Kidney tubule cell (primary cell): ENCODE data around the gene KRT9.
"Not testable (repeated sequence)": the region's sequence is repeated elsewhere in the genome, so short reads cannot be mapped to it uniquely, and the experiment has no call there.

Experiments used
- DNase-seq: peaks from one replicate; pipeline ENCODE4 v3.0.0-alpha.2; 2018; ENCODE audit warnings: low spot score

The KRT9 gene, protein sequence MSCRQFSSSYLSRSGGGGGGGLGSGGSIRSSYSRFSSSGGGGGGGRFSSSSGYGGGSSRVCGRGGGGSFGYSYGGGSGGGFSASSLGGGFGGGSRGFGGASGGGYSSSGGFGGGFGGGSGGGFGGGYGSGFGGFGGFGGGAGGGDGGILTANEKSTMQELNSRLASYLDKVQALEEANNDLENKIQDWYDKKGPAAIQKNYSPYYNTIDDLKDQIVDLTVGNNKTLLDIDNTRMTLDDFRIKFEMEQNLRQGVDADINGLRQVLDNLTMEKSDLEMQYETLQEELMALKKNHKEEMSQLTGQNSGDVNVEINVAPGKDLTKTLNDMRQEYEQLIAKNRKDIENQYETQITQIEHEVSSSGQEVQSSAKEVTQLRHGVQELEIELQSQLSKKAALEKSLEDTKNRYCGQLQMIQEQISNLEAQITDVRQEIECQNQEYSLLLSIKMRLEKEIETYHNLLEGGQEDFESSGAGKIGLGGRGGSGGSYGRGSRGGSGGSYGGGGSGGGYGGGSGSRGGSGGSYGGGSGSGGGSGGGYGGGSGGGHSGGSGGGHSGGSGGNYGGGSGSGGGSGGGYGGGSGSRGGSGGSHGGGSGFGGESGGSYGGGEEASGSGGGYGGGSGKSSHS

DNA sequence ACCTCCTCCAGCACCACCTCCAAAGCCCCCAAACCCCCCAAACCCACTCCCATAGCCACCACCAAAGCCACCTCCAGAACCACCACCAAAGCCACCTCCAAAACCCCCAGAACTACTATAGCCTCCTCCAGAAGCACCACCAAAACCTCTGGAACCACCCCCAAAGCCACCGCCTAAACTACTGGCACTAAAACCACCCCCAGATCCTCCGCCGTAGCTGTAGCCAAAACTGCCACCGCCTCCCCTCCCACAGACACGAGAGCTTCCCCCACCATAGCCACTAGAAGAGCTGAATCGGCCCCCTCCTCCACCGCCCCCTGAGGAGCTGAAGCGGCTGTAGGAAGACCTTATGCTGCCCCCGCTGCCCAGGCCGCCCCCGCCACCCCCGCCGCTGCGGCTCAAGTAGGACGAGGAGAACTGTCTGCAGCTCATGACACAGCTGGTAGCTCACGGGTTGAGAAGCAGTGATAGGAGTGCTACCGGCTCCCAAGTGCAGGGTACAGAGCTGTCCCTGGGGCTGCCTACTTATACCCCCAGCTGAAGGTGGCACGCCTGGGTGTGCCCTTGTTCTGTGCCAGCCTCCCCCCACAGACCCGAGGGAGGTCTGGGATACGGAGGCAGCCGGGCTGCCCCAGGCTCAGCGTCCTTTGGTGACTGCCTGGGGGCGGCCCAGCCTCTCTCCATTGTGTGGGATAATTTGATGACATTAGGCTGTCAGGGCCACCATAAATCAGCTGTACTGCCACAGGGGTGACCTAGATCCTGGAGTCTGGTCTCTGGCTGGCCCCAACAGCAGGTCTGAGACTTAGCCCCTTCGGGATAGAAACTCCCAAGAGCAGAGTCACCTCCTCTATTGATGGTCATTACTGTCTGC lies at the start of gene KRT9:
TSS of gene KRT9 (minus strand) at position 499 of the 874 bp plus-strand sequence. CDS start at position 432, 67 bp downstream.
- no peak for DNase-seq

DNA sequence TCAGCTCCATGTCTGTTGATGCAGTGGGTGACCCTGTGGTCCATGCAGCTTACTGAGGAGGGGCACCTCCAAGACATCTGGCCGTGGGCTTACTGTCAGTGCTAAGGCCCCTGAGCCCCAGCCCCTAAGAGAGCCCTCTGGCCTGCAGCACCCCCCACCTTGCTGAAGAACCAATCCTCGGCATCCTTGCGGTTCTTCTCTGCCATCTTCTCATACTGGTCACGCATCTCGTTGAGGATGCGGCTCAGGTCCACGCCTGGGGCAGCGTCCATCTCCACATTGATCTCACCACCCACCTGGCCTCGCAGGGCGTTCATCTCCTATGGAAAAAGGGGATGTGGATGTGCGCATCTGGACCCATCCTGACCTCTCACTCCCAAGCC lies 49.6 kb upstream of the KRT9 start:
- DNase-seq = not testable (repeated sequence)

DNA sequence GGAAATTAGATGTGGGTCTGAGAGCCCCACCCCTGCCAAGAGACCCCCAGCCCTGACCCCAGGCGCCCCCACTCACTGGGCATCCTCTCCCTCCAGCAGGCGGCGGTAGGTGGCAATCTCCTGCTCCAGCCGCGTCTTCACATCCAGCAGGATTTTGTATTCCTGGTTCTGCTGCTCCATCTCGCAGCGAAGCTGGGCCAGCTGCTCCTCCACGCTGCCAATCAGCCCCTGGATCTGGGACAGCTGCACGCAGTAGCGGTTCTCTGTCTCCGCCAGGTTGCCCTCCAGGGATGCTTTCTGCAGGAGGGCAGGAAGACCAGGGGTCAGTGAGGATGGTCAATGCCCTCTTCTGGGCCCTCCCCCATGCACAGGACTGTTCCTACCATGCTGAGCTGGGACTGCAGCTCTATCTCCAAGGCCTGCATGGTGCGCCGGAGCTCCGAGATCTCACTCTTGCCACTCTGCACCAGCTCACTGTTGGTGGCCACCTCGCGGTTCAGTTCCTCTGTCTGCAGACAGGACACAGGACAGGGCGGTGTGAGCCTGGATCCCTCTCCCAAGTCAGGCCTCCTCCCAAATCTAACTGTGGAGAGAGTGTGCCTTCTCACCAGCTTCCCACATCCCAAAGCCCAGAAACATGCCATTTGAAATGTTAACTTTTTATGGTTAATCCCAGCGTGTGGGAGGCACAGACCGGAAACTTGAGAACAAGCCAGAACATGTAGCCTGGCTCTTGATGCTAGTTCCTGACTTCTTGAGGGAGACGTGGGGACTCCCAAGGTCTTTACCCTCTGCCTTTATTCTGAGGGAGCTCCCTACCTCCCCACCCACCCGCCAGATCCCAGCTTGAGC lies 49.0 kb upstream of the KRT9 start:
- DNase-seq = no peak

DNA sequence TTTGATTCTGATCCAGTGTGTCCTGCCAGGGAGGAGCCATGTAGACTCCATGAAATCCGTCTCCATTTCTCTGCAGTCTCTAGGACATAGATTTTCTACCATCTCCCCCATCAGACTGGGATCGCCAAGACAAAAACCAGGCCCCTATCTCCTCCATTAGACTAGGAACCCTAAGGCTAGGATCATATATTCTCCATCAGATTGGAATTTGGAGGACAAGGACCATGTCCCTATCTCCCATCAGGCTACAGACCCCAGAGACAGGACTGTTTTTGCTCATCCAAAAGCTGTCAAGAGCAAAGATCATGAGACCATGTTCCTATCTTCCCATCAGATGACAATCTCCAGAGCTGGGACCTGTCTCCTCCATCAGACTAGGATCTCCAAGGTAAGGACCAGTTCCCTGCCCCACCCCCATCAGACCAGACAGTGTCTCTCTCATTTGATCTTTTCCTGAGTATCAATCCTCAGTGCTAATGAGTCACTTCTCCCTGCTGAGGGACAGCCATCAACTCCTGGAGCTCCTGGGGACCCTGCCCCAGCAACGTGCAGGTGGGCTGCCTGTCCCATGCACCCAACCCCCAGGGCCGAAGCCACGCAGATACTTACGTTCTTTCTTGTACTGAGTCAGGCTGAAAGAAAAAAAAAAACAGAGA lies 48.2 kb upstream of the KRT9 start:
- not testable (repeated sequence) for DNase-seq

DNA sequence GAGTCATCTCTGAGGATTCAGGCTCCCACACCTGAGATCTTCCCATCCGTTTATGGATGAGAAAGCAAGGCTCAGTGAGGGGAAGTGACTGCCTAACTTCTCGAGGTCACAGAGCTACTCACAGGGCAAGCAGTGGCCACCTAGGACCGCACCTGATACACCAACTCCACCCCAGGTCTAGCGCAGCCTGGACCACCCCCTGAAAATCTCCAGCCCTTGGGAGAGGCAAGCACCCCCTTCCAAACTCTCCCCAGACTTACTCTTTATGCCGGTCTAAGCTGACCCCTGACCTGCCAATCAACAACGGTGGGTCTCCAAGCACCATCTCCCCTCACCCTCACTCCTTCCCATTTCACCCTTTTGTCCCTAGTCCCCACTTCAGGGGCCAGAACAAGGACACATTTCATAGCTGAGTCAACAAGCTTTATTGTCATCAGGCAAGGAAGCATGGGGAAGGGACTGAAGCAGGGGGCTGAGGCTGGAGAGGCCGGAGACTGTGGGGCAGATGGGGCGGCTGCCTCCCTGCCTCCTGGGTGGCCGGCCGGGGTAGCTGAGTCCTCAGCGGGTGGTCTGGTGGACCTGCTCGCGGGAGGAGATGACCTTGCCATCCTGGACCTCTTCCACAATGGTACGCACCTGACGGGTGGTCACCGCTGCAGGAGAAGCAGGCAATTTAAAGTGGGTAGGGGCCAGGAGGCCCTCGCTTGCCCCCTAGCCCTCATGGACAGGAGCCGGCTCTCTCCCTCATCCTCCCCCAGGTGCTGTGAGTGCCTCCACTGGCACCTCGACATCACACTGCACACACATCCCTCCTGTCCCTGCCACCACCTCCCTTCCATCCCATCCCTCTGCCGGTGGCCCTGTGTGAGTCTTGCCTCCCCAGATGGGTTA lies 47.4 kb upstream of the KRT9 start:
- DNase-seq = peak; percentile 56

DNA sequence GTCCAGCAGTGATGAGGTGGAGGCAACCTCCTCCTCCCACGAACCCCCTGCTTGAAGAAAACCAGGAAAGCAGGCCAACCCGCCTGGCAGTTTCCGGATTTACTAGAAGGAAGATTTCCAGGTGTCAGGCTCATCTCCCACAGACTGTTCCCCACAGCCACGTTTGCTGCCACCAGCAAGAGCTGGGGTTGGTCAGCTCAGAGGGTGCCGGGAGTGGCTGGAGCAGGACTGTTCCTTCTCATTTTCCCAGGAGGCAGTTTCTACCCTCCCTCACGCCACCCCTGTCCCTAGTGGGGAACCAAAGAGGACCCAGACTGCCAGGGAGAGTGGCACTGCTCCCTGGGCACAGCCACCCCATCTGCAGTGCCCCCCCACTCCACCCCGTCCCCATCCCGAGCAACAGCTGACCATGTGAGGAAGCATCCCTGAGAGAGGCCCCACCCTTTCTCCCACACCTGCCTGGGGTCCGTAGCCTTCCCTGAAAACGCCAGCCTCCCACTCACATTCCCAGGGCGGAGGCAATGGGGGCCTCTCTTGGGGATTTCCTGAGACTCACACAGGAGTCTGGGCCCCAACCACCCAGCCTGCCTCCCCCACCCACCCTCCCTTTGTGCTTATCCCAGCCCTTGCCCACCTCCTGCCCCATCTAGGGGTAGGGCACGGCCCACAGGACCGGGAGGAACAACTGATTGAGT lies 46.6 kb upstream of the KRT9 start:
- no peak for DNase-seq

DNA sequence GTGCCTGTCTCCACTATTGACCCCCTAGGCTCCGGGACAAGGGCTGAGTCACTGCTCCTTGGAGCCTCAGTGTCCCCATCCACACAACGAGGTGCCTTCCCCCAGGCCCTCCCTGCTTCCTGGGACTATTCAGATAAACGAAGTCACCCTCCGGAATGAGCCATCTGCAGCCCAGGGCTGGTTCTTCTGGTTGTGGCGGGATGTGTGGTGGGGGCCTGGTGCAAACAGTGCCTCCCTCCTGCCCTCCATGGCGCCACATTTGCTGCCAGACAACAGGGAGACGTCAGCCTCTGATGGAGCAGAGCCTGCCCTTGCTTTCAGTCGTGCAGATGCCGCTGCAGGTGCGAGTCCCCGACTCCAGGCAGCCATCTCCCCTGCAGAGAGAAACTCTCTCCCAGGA lies 45.8 kb upstream of the KRT9 start:
- no peak for DNase-seq

DNA sequence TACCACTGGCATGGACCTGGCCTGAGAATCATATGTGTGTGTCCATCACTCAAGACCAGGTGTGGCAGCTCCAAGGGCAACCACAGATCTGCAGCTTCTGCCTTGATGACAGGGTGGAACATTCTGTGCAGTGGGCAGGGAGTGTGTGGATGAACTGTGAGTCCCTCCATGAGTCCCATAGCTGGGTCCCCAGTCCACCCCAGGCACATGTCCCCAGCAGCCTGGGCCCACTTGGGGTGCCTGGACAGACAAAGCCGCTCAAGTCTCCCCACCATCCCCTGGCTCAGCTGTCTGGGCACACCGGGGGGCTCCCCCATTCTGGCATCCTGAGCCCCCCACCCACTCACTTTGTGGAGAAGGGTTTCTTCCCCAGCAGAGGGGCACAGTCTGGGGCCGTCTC lies 45.3 kb upstream of the KRT9 start:
- DNase-seq = no peak

DNA sequence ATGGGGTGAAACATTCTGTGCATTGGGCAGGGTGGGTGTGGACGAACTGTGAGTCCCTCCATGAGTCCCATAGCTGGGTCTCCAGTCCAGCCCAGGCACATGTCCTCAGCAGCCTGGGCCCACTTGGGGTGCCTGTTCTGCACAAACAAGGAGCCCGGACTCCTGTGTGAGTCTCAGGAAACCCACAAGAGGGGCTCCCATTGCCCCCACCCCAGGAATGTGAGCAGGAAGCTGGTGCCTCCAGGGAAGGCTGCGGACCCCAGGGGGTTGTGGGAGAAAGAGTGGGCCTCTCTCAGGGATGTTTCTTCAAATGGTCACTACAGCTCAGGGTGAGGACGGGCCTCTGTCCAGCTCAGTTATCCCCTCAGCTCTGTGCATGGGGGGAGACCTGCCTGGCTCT lies 44.6 kb upstream of the KRT9 start:
- not testable (repeated sequence) for DNase-seq

DNA sequence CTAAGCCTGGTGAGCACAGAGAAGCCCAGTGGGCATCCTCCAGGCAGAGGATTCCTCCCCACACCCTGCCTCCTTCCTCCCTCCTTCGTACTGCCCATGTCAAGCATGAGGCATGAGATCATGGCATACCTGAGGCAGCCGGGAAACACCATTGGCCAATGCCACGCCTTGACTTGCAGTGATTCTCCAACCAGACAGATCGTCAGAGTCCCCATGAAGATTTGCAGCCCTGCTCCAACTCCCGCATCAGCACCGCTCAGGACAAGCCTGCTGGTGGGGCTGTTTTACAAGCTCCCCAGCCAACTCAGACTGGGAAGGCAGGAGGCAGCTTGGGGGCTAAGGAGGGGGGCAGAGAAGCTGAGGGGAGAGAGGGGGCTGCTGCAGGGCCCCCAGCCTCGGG lies 43.6 kb upstream of the KRT9 start:
- peak; percentile 79 for DNase-seq

DNA sequence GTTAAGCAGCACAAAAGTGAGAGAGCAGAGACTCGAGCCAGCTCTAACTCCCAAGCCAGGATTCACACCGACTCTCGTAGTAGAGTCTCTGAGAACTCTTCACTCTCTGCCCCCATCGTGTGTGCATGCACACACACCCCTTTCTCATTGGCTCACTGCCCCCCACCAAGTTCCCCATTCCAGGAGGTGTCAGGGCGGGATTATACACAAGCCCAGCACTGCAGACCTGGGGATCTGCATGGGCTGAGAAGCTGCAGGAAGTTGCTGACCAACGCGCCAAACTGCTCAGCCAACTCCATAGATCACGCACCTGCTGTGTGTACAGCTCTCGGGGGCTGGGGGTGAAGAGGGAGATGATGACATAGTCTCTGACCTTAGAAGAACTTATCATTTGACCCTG lies 42.9 kb upstream of the KRT9 start:
- not testable (repeated sequence) for DNase-seq

DNA sequence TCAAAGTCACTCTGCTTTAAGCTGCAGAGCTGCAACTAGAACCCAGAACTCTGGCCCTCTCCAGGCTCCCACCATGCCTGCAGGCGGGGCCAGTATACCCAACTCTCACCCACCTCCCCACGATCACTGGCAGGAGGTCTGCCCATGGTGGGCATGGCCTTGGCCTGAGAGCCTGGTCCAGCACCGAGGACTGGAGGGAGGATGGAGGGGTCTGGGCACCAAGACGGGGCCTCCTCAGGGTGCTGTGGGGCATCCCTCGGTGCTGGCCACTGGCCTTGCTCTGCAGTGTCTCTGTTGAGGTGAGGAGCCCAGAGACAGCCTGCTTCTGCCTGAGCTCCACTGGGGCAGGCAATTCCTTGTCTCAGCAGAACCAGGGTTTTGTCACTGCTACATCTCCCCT lies 42.2 kb upstream of the KRT9 start:
- no peak for DNase-seq

DNA sequence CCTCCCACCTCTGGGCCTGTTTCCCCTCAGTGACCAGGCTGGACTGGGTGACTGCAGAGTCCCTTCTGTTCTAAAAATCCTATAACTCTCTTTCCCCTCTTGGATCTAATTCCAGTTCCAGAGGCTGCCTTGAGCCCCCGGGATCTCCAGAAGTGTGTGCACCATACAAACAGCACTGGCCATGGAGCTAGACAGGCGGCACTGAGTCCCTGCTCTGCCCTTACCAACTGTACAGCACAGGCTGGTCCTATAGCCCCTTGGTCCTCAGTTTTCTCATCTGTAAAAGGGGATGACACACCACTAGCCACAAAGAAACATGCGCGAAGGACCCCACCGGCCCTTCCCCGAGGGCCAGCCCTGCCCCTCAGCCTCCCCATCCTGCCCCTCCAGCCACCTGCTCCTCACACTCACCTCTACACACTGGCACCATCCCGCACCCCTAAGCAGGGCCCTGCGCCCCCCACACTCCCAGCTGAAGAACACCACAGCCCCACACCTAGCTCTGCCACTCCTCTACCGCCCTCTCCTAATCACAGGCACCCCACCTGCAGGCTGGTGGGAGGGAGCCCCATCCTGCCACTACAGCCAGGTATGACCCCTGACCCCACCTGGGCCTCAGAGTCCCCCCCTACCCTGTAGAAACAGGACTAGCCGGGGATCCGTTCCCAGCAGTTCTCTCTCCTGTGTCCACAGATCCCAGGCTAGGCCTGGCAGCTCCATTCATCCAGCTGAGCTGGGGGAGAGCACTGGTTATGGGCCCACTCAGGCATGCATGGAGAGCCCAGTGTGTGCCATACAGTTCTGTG lies 41.6 kb upstream of the KRT9 start:
- no peak for DNase-seq

DNA sequence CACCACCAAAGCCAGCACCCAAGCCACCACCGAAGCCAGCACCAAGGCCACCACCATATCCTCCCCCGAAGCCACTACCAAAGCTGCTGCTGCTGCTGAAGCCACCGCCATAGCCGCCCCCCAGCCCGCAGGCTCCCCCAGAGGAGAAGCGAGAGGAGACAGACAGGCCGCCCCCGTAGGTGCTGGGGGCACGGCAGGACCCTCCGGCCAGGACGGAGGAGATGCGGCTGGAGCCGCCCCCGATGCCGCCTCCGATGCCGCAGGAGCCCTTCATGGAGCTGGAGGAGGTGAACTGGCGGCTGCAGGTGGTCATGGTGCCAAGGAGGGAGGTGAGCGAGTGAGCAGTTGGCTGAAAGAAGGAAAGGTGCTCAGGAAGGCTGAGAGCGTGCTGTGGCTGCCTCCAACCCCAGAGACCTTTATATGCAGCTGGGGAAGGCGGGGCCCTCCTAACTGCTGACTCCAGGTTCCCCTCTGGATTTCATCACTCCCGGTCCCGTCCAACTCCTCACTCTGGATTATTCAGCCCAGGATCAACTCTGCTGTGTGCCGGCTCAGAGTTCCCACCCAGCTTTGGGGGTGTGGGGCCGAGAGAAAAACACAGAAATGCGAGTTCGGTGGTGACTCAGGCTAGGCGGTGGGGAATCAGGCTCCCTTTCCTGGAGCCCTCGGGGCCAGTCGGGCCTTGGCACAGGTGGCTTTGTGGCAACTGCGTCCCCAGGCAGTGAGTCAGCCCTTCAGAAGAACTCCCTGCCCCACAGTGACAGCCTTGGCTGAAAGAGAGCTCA lies 40.7 kb upstream of the KRT9 start, which contains the start of gene KRT16:
TSS of gene KRT16 (minus strand) at position 392 of the 785 bp plus-strand sequence. CDS start at position 313, 79 bp downstream.
- DNase-seq = peak; percentile 20

DNA sequence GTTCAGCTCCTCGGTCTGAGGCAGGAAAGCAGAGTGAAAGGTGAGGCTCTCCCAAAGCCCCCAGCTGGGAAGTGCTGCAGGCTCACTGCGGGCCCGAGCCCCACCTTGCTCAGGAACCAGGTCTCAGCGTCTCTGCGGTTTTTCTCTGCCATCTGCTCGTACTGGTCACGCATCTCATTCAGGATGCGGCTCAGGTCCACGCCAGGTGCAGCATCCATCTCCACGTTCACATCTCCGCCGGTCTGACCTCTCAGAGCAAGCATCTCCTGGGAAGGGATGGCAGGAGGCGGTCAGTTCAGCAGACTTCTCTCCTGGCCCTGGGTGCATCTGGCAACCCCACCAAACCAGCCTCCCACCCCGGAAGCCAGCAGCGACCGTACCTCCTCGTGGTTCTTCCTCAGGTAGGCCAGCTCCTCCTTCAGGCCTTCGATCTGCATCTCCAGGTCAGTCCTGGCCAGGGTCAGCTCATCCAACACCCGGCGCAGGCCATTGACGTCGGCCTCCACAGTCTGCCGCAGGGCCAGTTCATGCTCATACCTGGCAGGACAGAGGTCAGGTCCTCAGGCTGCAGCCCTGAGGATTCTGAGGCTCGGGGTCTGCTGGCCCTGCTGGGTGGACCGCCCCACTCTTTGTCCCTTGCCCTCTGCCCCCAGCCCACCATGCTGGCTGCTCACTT lies 39.2 kb upstream of the KRT9 start:
- no peak for DNase-seq

DNA sequence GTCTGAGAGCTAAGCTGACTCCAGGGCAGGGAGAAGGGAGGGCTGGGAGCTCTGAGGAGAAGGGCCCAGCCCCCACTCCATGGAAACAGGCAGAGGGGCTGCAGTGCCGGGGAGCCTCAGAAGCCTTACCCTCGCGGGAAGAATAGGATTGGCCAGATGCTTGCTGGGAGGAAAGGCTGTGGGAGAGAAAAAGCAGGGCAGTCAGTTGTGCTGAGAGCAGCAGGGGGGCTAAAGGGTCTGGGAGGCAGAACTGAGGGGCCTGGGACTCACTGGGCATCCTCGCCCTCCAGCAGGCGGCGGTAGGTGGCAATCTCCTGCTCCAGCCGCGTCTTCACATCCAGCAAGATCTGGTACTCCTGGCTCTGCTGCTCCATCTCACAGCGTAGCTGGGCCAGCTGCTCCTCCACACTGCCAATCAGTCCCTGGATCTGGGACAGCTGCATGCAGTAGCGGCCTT lies 38.2 kb upstream of the KRT9 start:
- DNase-seq = not testable (repeated sequence)

DNA sequence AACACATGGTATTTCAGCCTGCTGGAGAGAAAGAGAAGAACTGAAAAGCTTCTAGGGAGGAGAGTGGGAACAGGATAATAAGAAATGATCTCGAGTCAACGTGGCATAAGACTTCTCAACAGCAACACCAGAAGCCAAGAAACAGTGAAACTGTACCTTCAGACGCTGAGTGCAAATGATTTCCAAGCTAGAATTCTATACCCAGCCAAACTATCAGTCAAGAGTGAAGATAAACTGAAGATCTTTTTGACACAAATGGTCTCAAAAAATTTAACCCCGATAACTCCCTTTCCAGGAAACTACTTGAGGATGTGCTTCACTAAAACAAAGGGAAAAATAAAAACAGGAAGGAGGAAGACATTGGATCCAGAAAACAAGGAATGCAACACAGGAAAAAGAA lies 35.1 kb upstream of the KRT9 start:
- DNase-seq = not testable (repeated sequence)
